ENCODE data around the gene RGL1. TPM values are rescaled to one million over a fixed set of nuclear protein-coding genes. Genes with fewer than 3 reads are reported as not detected.
"Not testable (repeated sequence)": the region's sequence is repeated elsewhere in the genome, so short reads cannot be mapped to it uniquely, and the experiment has no call there.

RGL1 gene
- total RNA-seq (10 to 100 TPM; 16.3 to 22.9 (median 17.2) TPM), polyA plus RNA-seq (7.2 TPM)
- long read RNA-seq, donor 1, full-length matches to known transcripts = 3 of 13 reads
- long read RNA-seq, donor 1, partial matches to known transcripts = 7 of 13 reads
- long read RNA-seq, donor 1, other reads (novel, unspliced or antisense) = 3 of 13 reads
- long read RNA-seq, donor 2, full-length matches to known transcripts = 2 of 6 reads
- long read RNA-seq, donor 2, partial matches to known transcripts = 0 of 6 reads
- long read RNA-seq, donor 2, other reads (novel, unspliced or antisense) = 4 of 6 reads
- long read RNA-seq, donor 3, full-length matches to known transcripts = 14 of 28 reads
- long read RNA-seq, donor 3, partial matches to known transcripts = 8 of 28 reads
- long read RNA-seq, donor 3, other reads (novel, unspliced or antisense) = 6 of 28 reads
- long read RNA-seq, donor 4, full-length matches to known transcripts = 3 of 5 reads
- long read RNA-seq, donor 4, partial matches to known transcripts = 1 of 5 reads
- long read RNA-seq, donor 4, other reads (novel, unspliced or antisense) = 1 of 5 reads

DNA sequence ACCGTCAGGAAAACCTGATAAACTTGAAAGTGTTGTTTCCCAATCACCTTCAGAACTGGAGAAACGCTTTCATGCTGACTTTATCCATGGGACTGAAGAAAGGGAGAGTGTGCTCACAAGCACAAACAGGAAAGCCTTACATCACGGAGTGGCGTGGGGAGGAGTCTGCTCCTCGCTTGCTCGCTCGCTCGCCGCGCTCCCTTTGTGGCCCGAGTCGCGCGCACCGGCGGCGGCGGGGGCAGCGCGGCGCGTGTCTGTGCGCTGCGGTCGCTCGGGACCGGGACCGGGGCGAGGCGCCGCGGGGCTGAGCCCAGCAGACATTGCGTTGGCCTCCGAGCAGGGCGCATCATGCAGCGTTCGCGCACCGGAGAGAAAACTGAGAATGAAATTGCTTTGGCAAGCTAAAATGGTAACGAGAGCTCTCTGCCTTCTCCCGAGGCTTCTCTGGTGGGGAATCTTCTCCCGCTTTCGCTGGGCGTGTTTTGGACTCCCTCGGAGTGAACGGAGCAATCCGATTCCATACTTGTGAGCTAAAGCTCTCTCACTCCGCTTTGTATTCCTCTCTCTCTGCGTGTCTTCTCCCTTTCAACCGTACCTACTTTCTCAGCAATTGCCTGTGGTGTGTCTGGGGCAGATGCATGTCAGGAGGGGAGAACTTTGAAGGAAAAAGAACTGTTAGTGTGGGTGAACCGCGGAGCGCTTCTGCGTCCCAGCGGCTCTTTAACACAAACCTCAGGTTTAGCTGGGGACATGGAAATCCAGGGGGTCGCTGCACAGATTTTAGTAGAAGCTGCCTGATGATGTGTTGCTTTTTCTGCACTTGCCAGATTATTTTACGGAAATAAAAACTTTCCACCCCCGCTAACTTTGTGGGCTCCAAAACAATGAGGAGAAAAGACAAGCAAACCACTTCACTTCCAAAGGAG, at the start of gene RGL1:
Gene RGL1, plus strand, starts transcription at position 205 of the 926 bp plus-strand sequence. Its CDS starts 178 bp downstream, at position 383.
- no peaks in the 10 kb centered on the region for H3K27me3 ChIP-seq (ENCODE audit: control insufficient read depth, insufficient read depth)
- no peaks in the 10 kb centered on the region for H3K9me3 ChIP-seq (ENCODE audit: control insufficient read depth, low read length)
- peak; percentile 80 to 91 (median 86) for DNase-seq
- H3K4me3 ChIP-seq (ENCODE audit: low read length) = peak within 1 kb of the TSS; percentile 83
- peaks cover 5% of the 10 kb centered on the region for H3K4me1 ChIP-seq (ENCODE audit: control insufficient read depth, insufficient read depth, low read length)
- ATAC-seq = peak; percentile 95 to 98
- intact Hi-C loops (cut with DNase I) = loop anchor here in 1 of 4 donors (10.0 kb wide), 2 partner anchors 70 to 110 kb away; no protein-coding TSS in a partner anchor
- peak within 1 kb of the TSS; percentile 82 for H3K27ac ChIP-seq (ENCODE audit: low read length)
- WGBS = under 1% methylated on average over 58 of the region's 58 CpGs

DNA sequence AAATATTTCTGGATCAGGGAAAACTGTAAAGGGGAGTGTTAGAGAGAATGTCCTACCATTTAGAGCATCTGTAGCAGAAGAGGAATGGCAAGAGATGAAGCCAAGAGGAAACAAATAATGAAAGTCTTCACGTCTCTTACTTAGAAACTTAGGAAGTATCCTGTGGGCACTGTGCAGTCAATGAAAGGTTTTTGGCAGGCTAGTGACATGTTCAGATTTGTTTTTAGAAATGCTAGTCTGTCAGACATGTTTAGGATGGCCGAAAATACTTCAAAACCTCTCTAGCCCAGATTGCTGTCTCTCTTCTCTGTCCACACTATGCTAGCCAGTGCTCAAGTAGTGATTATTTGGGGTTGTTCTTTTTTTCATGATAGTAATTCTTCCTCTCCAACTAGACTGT, 48.6 kb upstream of the RGL1 start:
- Histone ChIP-seq H3K27ac (ENCODE audit: low read length) (no peak overlapping the region), H3K4me3 (ENCODE audit: low read length) (no peak overlapping the region), H3K27me3 (ENCODE audit: control insufficient read depth, insufficient read depth) (no peaks in the 10 kb centered on the region), H3K9me3 (ENCODE audit: control insufficient read depth, low read length) (no peaks in the 10 kb centered on the region), H3K4me1 (ENCODE audit: control insufficient read depth, insufficient read depth, low read length) (no peaks in the 10 kb centered on the region)
- DNase-seq = no peak
- 59% methylated on average over 2 of the region's 2 CpGs for WGBS
- intact Hi-C loops (cut with DNase I) = no loop called here
- ATAC-seq = no peak

DNA sequence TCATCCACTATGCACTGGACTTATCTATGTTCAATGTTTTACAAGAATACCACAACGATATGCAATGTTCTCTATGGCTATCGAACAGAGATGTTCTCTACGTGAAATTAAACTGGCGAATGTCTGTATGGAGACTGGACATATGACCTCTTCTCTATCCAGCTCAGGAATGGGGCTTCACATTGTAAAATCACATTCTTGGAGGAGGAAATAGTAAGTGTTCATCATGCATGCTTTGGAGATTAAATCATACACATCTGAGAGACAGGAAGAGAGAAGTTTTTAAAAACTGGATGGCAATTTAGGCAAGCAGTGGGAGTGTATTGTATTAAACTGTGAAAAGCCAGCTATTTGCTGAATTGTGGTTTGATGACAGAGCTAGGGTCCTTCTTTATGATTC, 47.9 kb upstream of the RGL1 start:
- ATAC-seq (no peak), DNase-seq (no peak)
- intact Hi-C loops (cut with DNase I) = no loop called here
- Histone ChIP-seq H3K27me3 (ENCODE audit: control insufficient read depth, insufficient read depth) (no peaks in the 10 kb centered on the region), H3K9me3 (ENCODE audit: control insufficient read depth, low read length) (no peaks in the 10 kb centered on the region), H3K4me3 (ENCODE audit: low read length) (no peak overlapping the region), H3K27ac (ENCODE audit: low read length) (no peak overlapping the region), H3K4me1 (ENCODE audit: control insufficient read depth, insufficient read depth, low read length) (no peaks in the 10 kb centered on the region)
- WGBS = 55% methylated on average over 4 of the region's 4 CpGs

DNA sequence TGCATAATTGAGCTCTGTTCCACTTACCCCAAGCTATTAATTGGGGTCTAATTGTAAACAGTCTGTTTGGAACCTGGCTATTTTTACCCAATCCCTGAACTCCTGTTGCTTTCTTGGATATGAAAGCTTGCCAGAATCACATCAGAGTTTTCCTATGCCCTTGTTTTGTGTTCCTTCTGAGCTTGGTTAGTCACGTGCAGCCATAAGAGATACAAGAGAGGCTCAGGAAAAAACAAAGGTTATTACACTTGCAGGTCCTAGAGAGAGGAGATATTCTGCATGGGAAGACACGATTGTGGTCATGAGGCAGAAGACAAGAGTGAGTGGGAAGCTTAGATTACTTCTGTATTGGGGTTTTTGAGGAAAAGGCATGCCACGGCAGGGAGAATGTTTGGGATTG, 46.0 kb upstream of the RGL1 start:
- no peaks in the 10 kb centered on the region for H3K27me3 ChIP-seq (ENCODE audit: control insufficient read depth, insufficient read depth)

DNA sequence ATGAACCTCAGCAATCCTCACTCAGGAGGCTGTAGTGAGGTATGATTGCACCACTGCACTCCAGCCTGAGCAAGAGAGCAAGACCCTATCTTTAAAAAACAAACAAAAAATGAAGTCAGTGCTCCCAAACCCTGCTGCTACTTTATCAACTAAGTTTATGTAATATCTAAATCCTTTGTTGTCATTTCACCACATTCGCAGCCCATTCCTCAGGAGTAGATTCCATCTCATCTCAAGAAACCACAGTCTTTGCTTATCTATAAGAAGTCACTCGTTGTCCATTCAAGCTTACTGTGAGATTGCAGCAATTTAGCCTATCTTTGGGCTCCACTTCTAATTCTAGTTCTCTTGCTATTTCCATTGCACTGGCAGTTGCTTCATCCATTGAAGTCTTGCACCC, 44.3 kb upstream of the RGL1 start:
- 67% methylated on average over 2 of the region's 2 CpGs for WGBS
- DNase-seq = no peak

More for the DNA sequence above, 46.0 kb upstream of the RGL1 start:
- H3K27ac ChIP-seq (ENCODE audit: low read length) = no peak overlapping the region
- WGBS = 63% methylated on average over 3 of the region's 3 CpGs
- no peak for ATAC-seq
- no peak overlapping the region for H3K4me3 ChIP-seq (ENCODE audit: low read length)
- intact Hi-C loops (cut with DNase I) = no loop called here
- no peak for DNase-seq
- no peaks in the 10 kb centered on the region for H3K9me3 ChIP-seq (ENCODE audit: control insufficient read depth, low read length)
- H3K4me1 ChIP-seq (ENCODE audit: control insufficient read depth, insufficient read depth, low read length) = no peaks in the 10 kb centered on the region

DNA sequence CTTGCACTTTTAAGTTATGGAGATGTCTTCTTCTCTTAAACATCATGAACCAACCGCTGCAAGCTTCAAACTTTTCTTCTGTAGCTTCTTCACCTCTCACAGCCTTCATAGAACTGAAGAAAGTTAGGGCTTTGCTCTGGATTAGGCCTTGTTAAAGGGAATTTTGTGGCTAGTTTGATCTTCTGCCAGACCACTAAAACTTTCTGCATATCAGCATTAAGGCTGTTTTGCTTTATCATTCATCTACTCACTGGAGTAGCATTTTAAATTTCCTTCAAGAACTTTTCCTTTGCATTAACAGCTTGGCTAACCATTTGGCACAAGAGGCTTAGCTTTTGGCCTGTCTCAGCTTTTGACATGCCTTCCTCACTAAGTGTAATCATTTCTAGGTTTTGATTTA, 43.0 kb upstream of the RGL1 start:
- no peak for ATAC-seq
- intact Hi-C loops (cut with DNase I) = no loop called here
- 99% methylated on average over 1 of the region's 1 CpG for WGBS
- Histone ChIP-seq H3K4me1 (ENCODE audit: control insufficient read depth, insufficient read depth, low read length) (no peaks in the 10 kb centered on the region), H3K27ac (ENCODE audit: low read length) (no peak overlapping the region), H3K4me3 (ENCODE audit: low read length) (no peak overlapping the region), H3K9me3 (ENCODE audit: control insufficient read depth, low read length) (no peaks in the 10 kb centered on the region), H3K27me3 (ENCODE audit: control insufficient read depth, insufficient read depth) (no peaks in the 10 kb centered on the region)
- DNase-seq = no peak

More for the DNA sequence above, 44.3 kb upstream of the RGL1 start:
- no peaks in the 10 kb centered on the region for H3K4me1 ChIP-seq (ENCODE audit: control insufficient read depth, insufficient read depth, low read length)
- H3K27ac ChIP-seq (ENCODE audit: low read length) = no peak overlapping the region
- H3K9me3 ChIP-seq (ENCODE audit: control insufficient read depth, low read length) = no peaks in the 10 kb centered on the region
- H3K4me3 ChIP-seq (ENCODE audit: low read length) = no peak overlapping the region
- no peak for ATAC-seq
- H3K27me3 ChIP-seq (ENCODE audit: control insufficient read depth, insufficient read depth) = no peaks in the 10 kb centered on the region
- intact Hi-C loops (cut with DNase I) = no loop called here

DNA sequence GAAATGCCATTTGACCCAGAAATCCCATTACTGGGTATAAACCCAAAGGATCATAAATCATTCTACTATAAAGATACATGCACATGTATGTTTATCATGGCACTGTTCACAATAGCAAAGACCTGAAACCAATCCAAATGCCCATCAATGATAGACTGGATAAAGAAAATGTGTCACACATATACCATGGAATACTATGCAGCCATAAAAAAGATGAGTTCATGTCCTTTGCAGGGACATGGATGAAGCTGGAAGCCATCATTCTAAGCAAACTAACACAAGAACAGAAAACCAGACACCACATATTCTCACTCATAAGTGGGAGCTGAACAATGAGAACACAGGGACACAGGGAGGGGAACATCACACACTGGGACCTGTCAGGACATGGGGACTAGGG, 42.1 kb upstream of the RGL1 start:
- DNase-seq; ATAC-seq; H3K9me3 ChIP-seq (ENCODE audit: control insufficient read depth, low read length); H3K27me3 ChIP-seq (ENCODE audit: control insufficient read depth, insufficient read depth); H3K4me1 ChIP-seq (ENCODE audit: control insufficient read depth, insufficient read depth, low read length); intact Hi-C loops (cut with DNase I); H3K27ac ChIP-seq (ENCODE audit: low read length); H3K4me3 ChIP-seq (ENCODE audit: low read length): not testable (repeated sequence)

DNA sequence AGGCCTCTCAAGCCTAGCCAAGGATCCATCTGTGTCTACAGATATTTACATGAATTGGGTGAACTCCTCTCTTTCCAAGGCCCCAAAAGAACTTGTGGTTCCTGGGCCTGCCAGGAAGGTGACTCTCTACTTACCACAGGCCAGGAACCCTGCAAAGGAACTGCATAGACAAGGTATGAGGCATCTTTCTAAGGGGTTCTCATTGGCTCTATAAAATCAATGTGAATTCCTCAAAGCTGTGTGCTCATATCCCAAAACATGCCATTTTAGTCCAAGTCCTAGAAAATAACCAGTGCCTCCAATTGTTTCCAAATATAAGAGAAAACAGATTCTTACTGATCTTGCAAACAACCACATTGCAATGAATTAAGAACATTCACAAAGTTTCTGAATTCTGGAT, 39.9 kb upstream of the RGL1 start:
- DNase-seq = no peak
- no peaks in the 10 kb centered on the region for H3K9me3 ChIP-seq (ENCODE audit: control insufficient read depth, low read length)
- no peak overlapping the region for H3K27ac ChIP-seq (ENCODE audit: low read length)
- H3K4me3 ChIP-seq (ENCODE audit: low read length) = no peak overlapping the region
- no peak for ATAC-seq
- H3K27me3 ChIP-seq (ENCODE audit: control insufficient read depth, insufficient read depth) = no peaks in the 10 kb centered on the region
- no peaks in the 10 kb centered on the region for H3K4me1 ChIP-seq (ENCODE audit: control insufficient read depth, insufficient read depth, low read length)
- intact Hi-C loops (cut with DNase I) = no loop called here

DNA sequence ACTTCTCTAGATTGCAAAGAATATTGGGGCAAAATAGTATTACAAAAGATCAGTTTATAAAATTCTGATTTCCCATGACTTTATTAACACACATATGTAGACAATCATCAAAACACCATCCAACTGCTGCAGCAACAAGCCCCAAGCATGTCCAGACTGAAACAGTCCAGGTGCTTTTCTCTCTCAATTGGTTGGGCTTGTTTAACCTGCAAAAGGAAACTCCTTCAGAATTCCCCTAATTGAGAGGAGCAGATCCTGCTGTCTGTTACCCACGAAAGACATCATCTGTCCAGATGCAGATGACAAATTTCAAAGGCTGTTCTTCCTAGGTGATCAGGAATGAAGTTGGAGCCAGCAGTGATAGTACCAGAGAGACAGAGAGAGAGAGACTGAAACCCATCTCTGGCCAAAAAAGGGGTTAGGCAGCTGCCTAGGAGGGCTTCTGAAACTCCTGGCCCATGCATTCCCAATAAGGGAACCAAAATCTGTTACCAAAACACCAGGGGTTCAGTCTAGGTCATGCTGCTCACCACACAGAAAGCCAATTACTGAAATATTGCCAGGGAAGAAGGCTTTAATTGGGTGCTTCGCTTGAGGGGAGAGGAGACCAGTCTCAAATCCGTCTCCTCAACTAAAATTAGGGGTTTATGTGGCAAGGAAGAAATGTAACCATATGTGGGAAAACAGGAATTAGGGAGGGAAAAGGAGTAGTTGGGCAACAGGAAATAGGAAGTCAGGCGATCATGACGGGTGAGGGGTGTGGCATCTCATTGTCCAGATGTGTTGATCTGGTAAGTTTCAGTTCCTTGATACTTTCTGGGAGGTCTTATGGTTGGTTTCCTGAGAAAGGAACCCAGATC, 34.7 kb upstream of the RGL1 start:
- WGBS = 74% methylated on average over 5 of the region's 5 CpGs
- Histone ChIP-seq H3K4me1 (ENCODE audit: control insufficient read depth, insufficient read depth, low read length) (no peaks in the 10 kb centered on the region), H3K9me3 (ENCODE audit: control insufficient read depth, low read length) (no peaks in the 10 kb centered on the region), H3K27ac (ENCODE audit: low read length) (no peak overlapping the region), H3K27me3 (ENCODE audit: control insufficient read depth, insufficient read depth) (no peaks in the 10 kb centered on the region), H3K4me3 (ENCODE audit: low read length) (no peak overlapping the region)
- intact Hi-C loops (cut with DNase I) = no loop called here
- ATAC-seq = no peak
- DNase-seq = no peak

DNA sequence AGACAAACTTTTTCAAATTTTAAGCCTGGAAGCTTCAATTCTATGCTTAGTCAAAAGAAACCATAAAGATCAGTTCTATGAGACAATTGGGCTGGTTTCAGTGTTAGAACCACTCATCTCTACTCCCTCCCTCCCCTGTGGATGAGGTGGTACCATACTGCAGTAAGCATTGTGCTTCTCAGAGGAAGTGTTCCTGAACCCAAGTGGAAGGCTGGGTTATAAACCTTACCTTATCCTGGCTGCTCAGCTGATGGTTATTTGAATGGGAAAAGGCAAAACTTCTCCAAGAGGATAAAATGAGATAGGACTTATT, 34.1 kb upstream of the RGL1 start:
- Histone ChIP-seq H3K4me3 (ENCODE audit: low read length) (no peak overlapping the region), H3K27ac (ENCODE audit: low read length) (no peak overlapping the region), H3K4me1 (ENCODE audit: control insufficient read depth, insufficient read depth, low read length) (no peaks in the 10 kb centered on the region), H3K27me3 (ENCODE audit: control insufficient read depth, insufficient read depth) (no peaks in the 10 kb centered on the region), H3K9me3 (ENCODE audit: control insufficient read depth, low read length) (no peaks in the 10 kb centered on the region)
- no peak for ATAC-seq
- no peak for DNase-seq
- intact Hi-C loops (cut with DNase I) = no loop called here
